Jurkat, Clone E6-1 (cell line): ENCODE data around the gene ST6GALNAC4.

ENCODE experiments used
- DNase-seq: peaks from one replicate; pipeline ENCODE4 v3.0.0-alpha.2; 2011; ENCODE audit warnings: low read depth, low spot score
- H3K4me3 ChIP-seq: 2 replicates; pipeline ENCODE4 v1.5.1; 2011; ENCODE audit warnings: mild to moderate bottlenecking, low read length, control low read depth, moderate library complexity

The ST6GALNAC4 gene

GRCh38 chr9:127934248-127934647 lies 17.4 kb upstream of the ST6GALNAC4 start:
- no peak for DNase-seq
- no peak overlapping the region for H3K4me3 ChIP-seq

DNA sequence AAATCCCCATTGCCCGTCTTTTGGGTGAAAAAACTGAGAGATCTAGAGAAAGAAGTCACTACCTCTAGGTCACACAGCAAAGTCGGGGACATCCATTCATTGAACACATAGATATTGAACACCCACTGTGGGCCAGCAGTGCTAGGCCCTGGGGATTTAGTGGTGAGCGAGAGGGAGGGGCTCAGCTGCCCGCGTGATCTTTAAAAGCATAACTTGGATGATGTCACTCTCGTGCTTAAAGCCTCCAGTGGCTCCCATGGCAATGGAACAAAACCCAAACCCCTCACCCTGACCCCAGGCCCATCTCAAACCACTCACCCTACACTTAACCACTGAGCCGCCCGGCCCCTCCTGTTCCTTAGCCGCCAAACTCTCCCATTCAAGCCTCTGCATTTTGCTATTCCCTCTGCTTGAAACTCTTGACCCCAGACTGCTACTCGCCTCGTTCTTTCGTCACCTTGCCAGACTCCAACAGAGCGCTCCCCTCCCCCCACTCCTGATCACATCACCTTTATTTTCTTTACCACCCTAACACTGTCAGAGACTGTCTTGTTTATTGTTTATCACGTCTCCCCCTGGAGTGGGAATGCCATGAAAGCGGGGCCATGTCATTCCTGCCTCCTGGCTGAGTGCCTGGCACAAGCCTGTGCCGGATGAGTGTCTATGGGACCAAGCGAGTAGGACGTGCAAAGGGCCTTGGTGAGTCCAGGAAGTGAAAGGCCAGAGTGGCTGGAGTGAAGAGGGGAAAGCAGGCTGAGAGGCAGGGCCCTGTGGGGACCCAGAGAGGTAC lies 14.4 kb upstream of the ST6GALNAC4 start:
- DNase-seq: no peak
- H3K4me3 ChIP-seq: no peak overlapping the region

DNA sequence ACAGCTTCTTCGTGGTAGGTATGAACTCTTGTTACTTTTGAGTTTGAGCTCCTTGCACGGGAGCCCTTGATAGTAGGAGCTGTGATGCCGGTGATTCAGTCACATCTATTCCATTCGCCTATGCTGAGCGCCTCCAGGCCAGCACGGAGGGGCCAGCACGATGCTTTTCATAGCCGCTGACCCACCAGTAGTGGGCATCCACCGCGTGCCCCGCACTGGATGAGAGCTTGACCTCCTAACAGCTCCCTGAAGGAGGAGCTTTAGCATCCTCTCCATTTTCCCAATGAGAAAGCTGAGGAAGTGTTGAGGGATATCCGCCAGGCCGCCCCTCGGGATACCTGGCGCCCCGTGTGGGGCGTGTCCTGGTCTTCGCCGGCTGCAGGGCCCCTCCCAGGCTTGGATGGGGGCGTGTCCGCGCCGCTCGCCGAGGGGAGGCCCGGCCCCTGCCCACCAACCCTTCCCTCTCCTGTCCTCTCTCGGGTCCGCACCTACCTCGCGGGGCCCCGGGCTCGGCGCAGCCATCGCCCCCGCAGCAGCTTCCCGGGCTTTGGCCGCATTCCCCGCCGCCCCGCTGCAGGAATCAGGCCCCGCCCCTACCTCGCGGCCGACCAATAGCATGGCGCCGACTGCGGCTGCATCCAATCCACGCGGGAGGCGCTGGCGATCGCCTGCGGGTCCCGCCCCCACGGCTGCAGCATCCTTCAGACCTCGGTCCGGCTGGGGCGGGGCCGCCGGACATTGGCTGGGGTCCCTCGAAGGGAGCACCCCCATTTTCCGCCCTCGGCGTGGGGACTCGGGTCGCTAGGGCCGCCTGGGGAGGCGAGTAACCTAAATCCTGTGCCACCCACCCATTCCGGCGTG lies 13.6 kb upstream of the ST6GALNAC4 start, which contains the start of gene PIP5KL1:
TSS of gene PIP5KL1 (minus strand) at position 547 of the 861 bp plus-strand sequence. CDS start at position 522, 25 bp downstream.
- DNase-seq: no peak
- no peak within 1 kb of the TSS for H3K4me3 ChIP-seq

GRCh38 chr9:127929625-127929979 lies 12.8 kb upstream of the ST6GALNAC4 start:
- no peak overlapping the region for H3K4me3 ChIP-seq
- DNase-seq: no peak

DNA sequence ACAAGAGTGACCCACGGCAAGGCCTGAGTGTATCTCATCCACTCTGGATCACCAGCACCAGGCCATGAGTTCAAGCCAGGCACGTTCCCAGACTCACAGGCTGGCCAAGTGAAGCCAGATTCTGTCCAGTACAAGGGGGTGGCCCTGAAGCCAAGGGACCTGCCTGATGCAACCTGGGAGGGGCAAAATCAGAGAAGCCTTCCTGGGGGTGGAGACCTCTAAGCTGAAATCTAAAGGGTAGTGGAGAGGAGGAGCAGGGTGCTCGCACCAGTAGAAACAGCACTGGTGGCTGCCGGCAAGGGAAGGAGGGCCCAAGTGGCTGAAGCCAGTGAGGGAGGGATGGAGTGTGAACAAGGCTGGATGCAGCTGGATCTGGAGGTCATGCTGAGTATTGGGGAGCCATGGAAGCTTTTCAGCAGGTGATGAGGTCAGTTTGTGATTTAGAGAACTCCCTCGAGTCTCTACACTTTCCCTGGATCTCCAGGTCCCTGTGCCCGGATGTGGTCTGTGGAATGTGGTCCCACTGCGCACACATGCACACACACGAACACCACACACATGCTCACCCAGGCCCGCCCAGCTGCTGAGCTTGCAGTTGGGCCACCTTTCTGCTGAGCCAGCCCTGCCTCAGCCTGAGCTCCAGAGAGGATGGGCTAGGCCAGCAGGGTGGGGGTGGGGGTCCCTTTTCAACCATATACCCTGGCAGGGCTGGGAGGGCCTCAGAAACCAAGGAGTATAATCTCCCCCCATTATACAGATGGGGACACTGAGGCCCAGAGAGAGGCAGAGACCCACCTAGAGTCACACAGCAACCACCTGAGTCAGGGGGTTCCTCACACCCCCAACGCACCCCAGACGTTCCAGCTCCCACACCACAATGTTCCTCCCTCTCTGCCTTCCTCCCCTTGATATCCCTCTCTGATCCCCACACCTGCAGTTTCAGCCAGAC lies 12.1 kb upstream of the ST6GALNAC4 start:
- no peak overlapping the region for H3K4me3 ChIP-seq
- DNase-seq: no peak

DNA sequence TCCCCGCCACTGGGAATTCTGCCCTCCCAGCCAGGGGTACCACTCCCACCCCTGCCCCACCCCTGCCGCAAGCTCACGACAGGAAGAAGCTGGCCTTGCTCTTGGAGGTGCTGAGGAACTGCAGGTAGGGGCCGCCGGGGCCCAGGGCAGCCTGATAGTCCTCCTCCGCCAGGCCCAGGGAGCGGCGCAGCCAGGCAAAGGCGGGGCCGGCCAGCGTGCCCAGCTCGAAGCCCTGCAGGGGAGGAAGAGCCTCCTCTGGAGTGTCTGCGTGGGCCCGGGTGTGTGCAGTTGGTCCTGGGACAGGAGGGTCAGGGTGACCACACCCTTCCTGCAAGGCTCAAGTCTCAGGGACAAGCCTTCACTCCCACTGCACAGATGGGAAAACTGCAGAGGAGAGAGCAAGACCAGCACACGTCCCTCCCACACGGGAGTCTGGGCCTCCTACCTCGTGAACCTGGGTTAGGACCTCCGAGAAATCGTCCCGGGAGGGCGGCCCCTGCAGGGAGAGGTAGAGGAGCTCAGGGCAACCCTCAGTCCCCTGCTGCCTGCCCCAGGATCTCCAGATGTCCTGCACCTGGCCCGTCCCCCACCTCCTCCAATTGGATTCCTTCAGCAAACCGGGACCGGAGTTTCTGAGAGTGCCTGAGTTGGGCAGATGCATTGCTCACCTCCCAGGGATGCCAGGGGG lies 11.3 kb upstream of the ST6GALNAC4 start:
- no peak overlapping the region for H3K4me3 ChIP-seq
- no peak for DNase-seq

- DNase-seq: no peak
- H3K4me3 ChIP-seq: no peak overlapping the region
These were observed 10.6 kb upstream of the ST6GALNAC4 start for GRCh38 chr9:127927201-127927987.

DNA sequence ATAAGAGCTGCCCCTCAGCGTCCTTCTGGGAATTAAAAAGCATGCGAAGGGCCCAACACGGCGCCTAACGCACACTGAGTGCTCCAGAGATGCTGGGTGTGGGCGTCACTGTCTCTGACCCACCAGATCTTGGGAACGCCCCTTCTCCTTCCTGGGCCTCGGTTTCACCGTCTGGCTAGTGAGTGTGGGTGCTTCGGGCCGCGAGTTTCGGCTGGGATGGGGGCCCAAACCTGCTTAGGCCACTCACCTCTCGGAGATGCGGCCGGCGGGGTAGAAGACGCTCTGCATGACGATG lies 10.0 kb upstream of the ST6GALNAC4 start:
- no peak for DNase-seq
- no peak overlapping the region for H3K4me3 ChIP-seq

- no peak for DNase-seq
- no peak overlapping the region for H3K4me3 ChIP-seq
These were observed 9.4 kb upstream of the ST6GALNAC4 start for GRCh38 chr9:127925959-127926905.

DNA sequence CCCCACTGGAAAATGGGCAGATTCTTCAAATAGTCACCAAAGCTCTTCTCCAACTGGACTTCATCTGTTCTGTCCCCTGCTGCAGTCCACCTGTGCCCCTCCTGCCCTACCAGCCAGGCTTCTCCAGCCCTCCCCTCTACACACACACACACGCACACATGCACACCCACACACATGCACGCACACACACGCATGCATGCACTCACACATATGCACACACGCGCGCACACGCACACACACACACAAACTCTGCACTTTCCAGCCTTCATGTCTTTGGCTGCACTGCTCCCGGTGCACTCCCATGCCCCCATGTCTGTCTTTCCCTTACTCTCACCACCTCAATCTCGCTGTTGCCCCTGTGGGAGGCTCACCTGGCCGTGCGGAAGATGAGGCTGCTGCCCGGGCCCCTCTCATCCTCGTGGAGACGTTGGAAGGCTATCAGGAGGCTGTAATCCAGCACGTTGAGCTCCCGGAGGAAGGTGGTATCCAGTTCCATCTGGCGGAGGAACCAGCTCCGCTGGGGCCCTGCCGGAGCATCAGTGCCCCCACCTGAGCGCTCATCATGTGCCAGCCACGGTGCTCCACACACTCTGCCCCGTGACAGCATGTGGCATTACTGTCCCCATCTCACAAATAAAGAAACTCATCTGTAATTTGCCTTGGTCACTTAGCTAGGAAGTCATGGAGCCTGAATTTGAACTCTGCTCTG lies 8.0 kb upstream of the ST6GALNAC4 start:
- no peak overlapping the region for H3K4me3 ChIP-seq
- no peak for DNase-seq

GRCh38 chr9:127923771-127924170 lies 6.9 kb upstream of the ST6GALNAC4 start:
- no peak overlapping the region for H3K4me3 ChIP-seq
- DNase-seq: no peak

DNA sequence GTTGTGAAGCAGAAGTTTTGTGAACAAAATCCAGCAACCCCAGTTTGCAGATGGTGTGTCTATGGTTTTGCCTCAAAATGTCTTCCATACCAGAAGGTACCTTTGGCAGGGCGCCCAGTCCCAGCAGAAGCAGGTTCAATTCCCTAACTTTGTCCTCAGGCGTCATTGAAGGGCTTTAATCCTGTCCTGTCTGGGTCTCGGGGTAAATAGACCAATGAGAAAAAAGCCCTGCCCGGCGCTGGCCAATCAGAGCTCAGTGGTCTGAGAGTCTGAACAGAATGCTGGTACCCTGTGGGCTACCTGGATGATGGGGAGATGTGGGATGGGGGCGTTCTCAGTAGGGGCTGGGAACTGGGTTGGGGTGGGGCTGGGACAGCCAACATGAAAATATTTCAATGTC lies 6.2 kb upstream of the ST6GALNAC4 start:
- no peak for DNase-seq
- H3K4me3 ChIP-seq: no peak overlapping the region

- peak overlapping the region; percentile 28 for H3K4me3 ChIP-seq
- no peak for DNase-seq
These were observed 4.8 kb upstream of the ST6GALNAC4 start for GRCh38 chr9:127921557-127922120.

DNA sequence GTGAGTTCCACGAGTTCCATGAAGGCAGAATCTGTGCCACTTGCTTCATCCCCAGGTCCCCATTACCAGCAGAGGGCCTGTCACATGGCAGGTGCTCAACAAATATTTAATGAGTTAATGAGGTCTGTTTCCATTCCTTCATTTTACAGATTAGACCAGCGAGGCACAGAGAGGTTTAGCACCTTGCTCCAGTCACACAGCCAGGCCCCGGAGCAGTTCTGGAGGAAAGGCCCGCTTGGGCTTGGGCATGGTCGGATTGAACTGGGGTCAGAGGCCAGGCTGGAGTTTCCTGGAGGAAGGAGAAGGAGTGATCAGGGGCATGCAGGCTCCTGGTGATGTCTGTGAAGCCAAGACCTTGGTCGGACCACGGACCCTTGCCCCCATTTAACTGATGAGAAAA lies 4.0 kb upstream of the ST6GALNAC4 start:
- no peak for DNase-seq
- no peak overlapping the region for H3K4me3 ChIP-seq

- no peak overlapping the region for H3K4me3 ChIP-seq
- DNase-seq: no peak
These were observed 2.5 kb upstream of the ST6GALNAC4 start for GRCh38 chr9:127919253-127919815.
